ENCODE data around the gene VAC14.
A peak's percentile ranks its signal among the peaks of the same experiment; 100 is the strongest.

VAC14 gene

DNA sequence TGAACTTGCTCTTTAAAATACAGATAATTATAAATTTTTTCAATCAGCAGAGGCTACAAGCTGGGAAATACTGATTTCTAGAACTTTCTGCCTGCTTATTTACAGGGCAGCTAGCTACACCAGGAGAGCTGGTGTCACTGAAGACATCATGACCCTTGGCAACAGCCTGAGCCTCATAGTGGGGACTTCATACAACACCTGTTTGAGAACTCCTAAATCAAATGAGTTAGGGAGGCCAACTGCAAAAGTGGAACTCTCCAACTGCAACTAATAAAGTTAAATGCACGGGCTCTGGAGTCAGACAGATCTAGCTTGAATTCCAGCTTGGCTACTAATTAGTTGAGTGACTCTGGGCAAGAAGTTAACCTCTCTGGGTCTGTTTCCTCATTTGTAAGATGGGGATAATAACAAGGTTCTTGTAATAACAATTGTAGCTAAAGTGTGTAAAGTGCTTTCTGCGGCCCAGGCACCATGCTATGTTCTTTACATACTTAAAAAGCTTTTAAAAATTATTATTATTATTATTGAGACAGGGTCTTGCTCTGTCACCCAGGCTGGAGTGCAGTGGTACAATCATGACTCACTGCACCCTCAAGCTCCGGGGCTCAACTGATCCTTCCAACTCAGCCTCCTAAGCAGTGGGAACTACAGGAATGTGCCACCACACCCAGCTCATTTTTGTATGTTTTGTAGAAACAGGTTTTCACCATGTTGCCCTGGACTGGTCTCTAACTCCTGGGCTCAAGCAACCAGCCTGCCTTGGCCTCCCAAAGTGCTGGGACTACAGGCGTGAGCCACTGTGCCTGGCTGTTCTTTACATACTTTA is 33.4 kb downstream of the VAC14 start:
- no peak overlapping the region for H3K4me2 ChIP-seq (ENCODE audit: low read length)

GRCh38 chr16:70766658-70767057 is 34.3 kb downstream of the VAC14 start:
- Histone ChIP-seq H3K4me3 (ENCODE audit: low read depth, low read length) (no peak overlapping the region), H3K4ac (ENCODE audit: low read depth, low read length) (no peak overlapping the region), H2AFZ (ENCODE audit: insufficient read depth, low read length, poor library complexity) (no peak overlapping the region), H2AK5ac (ENCODE audit: low read length) (no peak overlapping the region), H3K79me1 (ENCODE audit: low read length) (peaks cover 4% of the 10 kb centered on the region), H3K79me2 (ENCODE audit: control insufficient read depth, insufficient read depth, low read length, poor library complexity) (no peaks in the 10 kb centered on the region), H2BK12ac (ENCODE audit: low read length) (no peak overlapping the region), H3K27ac (ENCODE audit: low read depth, low read length) (no peak overlapping the region), H3K27me3 (ENCODE audit: insufficient read depth, low read length) (no peaks in the 10 kb centered on the region), H3K9ac (ENCODE audit: low read length) (no peak overlapping the region), H4K8ac (ENCODE audit: low read depth, low read length) (no peak overlapping the region), H3K9me3 (ENCODE audit: insufficient read depth, low read depth, low read length) (no peaks in the 10 kb centered on the region), H3K14ac (ENCODE audit: low read length) (no peak overlapping the region), H4K12ac (ENCODE audit: low read depth, low read length) (no peak overlapping the region), H4K91ac (ENCODE audit: low read depth, low read length) (no peak overlapping the region), H3K4me2 (ENCODE audit: low read length) (no peak overlapping the region), H2BK5ac (ENCODE audit: low read depth, low read length, poor library complexity) (no peak overlapping the region), H3K18ac (ENCODE audit: low read length) (no peak overlapping the region), H3K23ac (ENCODE audit: low read length) (no peak overlapping the region), H3K36me3 (ENCODE audit: control insufficient read depth in 1 of 2, insufficient read depth in 2 of 2, low read length in 2 of 2) (peaks cover 19 to 21% of the 10 kb centered on the region in 2 experiments), H3K4me1 (ENCODE audit: control insufficient read depth in 1 of 2, insufficient read depth in 2 of 2, low read length in 2 of 2) (peaks cover 6 to 9% of the 10 kb centered on the region in 2 experiments), H2BK120ac (ENCODE audit: insufficient read depth, low read length, poor library complexity) (no peak overlapping the region)
- no CpG with 5 or more reads among the region's 4 CpGs for WGBS (ENCODE audit: extremely low coverage, insufficient coverage, insufficient read length)
- DNase-seq = no peak

More for the DNA sequence above, 33.4 kb downstream of the VAC14 start:
- no peak overlapping the region for H2AFZ ChIP-seq (ENCODE audit: insufficient read depth, low read length, poor library complexity)
- H2AK5ac ChIP-seq (ENCODE audit: low read length) = no peak overlapping the region
- no peak overlapping the region for H3K4me3 ChIP-seq (ENCODE audit: low read depth, low read length)
- no peak overlapping the region for H3K4ac ChIP-seq (ENCODE audit: low read depth, low read length)
- no peak overlapping the region for H3K9ac ChIP-seq (ENCODE audit: low read length)
- no peaks in the 10 kb centered on the region for H3K79me2 ChIP-seq (ENCODE audit: control insufficient read depth, insufficient read depth, low read length, poor library complexity)
- H4K12ac ChIP-seq (ENCODE audit: low read depth, low read length) = no peak overlapping the region
- H2BK5ac ChIP-seq (ENCODE audit: low read depth, low read length, poor library complexity) = no peak overlapping the region
- no peak overlapping the region for H3K27ac ChIP-seq (ENCODE audit: low read depth, low read length)
- no peak overlapping the region for H3K14ac ChIP-seq (ENCODE audit: low read length)
- no peak overlapping the region for H2BK12ac ChIP-seq (ENCODE audit: low read length)
- H2BK120ac ChIP-seq (ENCODE audit: insufficient read depth, low read length, poor library complexity) = no peak overlapping the region
- no peak overlapping the region for H3K18ac ChIP-seq (ENCODE audit: low read length)
- no peaks in the 10 kb centered on the region for H3K9me3 ChIP-seq (ENCODE audit: insufficient read depth, low read depth, low read length)
- no peaks in the 10 kb centered on the region for H3K27me3 ChIP-seq (ENCODE audit: insufficient read depth, low read length)
- no CpG with 5 or more reads among the region's 4 CpGs for WGBS (ENCODE audit: extremely low coverage, insufficient coverage, insufficient read length)
- peaks cover 18 to 22% of the 10 kb centered on the region in 2 experiments for H3K36me3 ChIP-seq (ENCODE audit: control insufficient read depth in 1 of 2, insufficient read depth in 2 of 2, low read length in 2 of 2)
- no peak overlapping the region for H3K23ac ChIP-seq (ENCODE audit: low read length)
- no peak overlapping the region for H4K8ac ChIP-seq (ENCODE audit: low read depth, low read length)
- DNase-seq = peak; percentile 82 to 84
- H4K91ac ChIP-seq (ENCODE audit: low read depth, low read length) = no peak overlapping the region
- H3K4me1 ChIP-seq (ENCODE audit: control insufficient read depth in 1 of 2, insufficient read depth in 2 of 2, low read length in 2 of 2) = peaks cover 6 to 9% of the 10 kb centered on the region in 2 experiments
- H3K79me1 ChIP-seq (ENCODE audit: low read length) = peaks cover 4% of the 10 kb centered on the region

- Histone ChIP-seq H3K4me2 (ENCODE audit: low read length) (no peak overlapping the region), H3K4me3 (ENCODE audit: low read depth, low read length) (no peak overlapping the region), H3K23ac (ENCODE audit: low read length) (no peak overlapping the region), H3K4ac (ENCODE audit: low read depth, low read length) (no peak overlapping the region), H3K9ac (ENCODE audit: low read length) (no peak overlapping the region), H2AK5ac (ENCODE audit: low read length) (no peak overlapping the region), H3K18ac (ENCODE audit: low read length) (no peak overlapping the region), H3K36me3 (ENCODE audit: control insufficient read depth in 1 of 2, insufficient read depth in 2 of 2, low read length in 2 of 2) (peaks cover 19 to 22% of the 10 kb centered on the region in 2 experiments), H3K79me2 (ENCODE audit: control insufficient read depth, insufficient read depth, low read length, poor library complexity) (no peaks in the 10 kb centered on the region), H3K14ac (ENCODE audit: low read length) (no peak overlapping the region), H3K4me1 (ENCODE audit: control insufficient read depth in 1 of 2, insufficient read depth in 2 of 2, low read length in 2 of 2) (peaks cover 8 to 9% of the 10 kb centered on the region in 2 experiments), H2AFZ (ENCODE audit: insufficient read depth, low read length, poor library complexity) (no peak overlapping the region), H2BK12ac (ENCODE audit: low read length) (no peak overlapping the region), H3K27me3 (ENCODE audit: insufficient read depth, low read length) (no peaks in the 10 kb centered on the region), H4K8ac (ENCODE audit: low read depth, low read length) (no peak overlapping the region), H2BK120ac (ENCODE audit: insufficient read depth, low read length, poor library complexity) (no peak overlapping the region), H4K91ac (ENCODE audit: low read depth, low read length) (no peak overlapping the region), H4K12ac (ENCODE audit: low read depth, low read length) (no peak overlapping the region), H3K27ac (ENCODE audit: low read depth, low read length) (no peak overlapping the region), H2BK5ac (ENCODE audit: low read depth, low read length, poor library complexity) (no peak overlapping the region), H3K9me3 (ENCODE audit: insufficient read depth, low read depth, low read length) (no peaks in the 10 kb centered on the region), H3K79me1 (ENCODE audit: low read length) (peaks cover 4% of the 10 kb centered on the region)
- no CpG with 5 or more reads among the region's 8 CpGs for WGBS (ENCODE audit: extremely low coverage, insufficient coverage, insufficient read length)
- peak; percentile 83 to 84 for DNase-seq
Measured at GRCh38 chr16:70766176-70766575, 34.8 kb downstream of the VAC14 start.

DNA sequence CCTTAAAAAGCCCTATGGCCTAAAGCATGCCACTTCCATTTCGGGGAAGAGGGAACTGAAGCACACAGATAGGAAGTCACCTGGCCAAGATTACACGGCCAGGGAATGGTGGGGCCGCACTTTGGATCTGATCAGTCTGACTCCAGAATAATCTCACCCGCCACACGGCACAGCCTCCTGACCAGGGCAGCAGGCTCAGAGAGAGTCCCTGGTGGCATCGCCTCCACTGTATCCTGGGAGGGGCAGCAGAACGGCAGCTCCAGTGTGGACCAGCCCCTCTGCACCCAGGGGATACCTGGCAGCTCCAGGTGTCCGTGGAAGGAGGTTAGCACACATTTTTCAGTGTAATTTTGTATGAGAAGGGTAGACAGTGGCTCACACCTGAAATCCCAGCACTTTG is 35.5 kb downstream of the VAC14 start:
- no peak overlapping the region for H4K91ac ChIP-seq (ENCODE audit: low read depth, low read length)
- no CpG with 5 or more reads among the region's 8 CpGs for WGBS (ENCODE audit: extremely low coverage, insufficient coverage, insufficient read length)

More for the DNA sequence above, 35.5 kb downstream of the VAC14 start:
- no peak overlapping the region for H2BK120ac ChIP-seq (ENCODE audit: insufficient read depth, low read length, poor library complexity)
- no peak overlapping the region for H2BK5ac ChIP-seq (ENCODE audit: low read depth, low read length, poor library complexity)
- no peak overlapping the region for H3K4me3 ChIP-seq (ENCODE audit: low read depth, low read length)
- no peak overlapping the region for H3K4ac ChIP-seq (ENCODE audit: low read depth, low read length)
- no peak overlapping the region for H3K23ac ChIP-seq (ENCODE audit: low read length)
- no peak overlapping the region for H4K12ac ChIP-seq (ENCODE audit: low read depth, low read length)
- H3K27ac ChIP-seq (ENCODE audit: low read depth, low read length) = no peak overlapping the region
- H3K4me2 ChIP-seq (ENCODE audit: low read length) = no peak overlapping the region
- no peak overlapping the region for H2BK12ac ChIP-seq (ENCODE audit: low read length)
- DNase-seq = peak in 1 of 2 donors; percentile 44
- peaks cover 10% of the 10 kb centered on the region in 2 experiments for H3K4me1 ChIP-seq (ENCODE audit: control insufficient read depth in 1 of 2, insufficient read depth in 2 of 2, low read length in 2 of 2)
- H2AFZ ChIP-seq (ENCODE audit: insufficient read depth, low read length, poor library complexity) = no peak overlapping the region
- no peak overlapping the region for H2AK5ac ChIP-seq (ENCODE audit: low read length)
- peaks cover 19 to 22% of the 10 kb centered on the region in 2 experiments for H3K36me3 ChIP-seq (ENCODE audit: control insufficient read depth in 1 of 2, insufficient read depth in 2 of 2, low read length in 2 of 2)
- H3K79me2 ChIP-seq (ENCODE audit: control insufficient read depth, insufficient read depth, low read length, poor library complexity) = no peaks in the 10 kb centered on the region
- no peak overlapping the region for H3K18ac ChIP-seq (ENCODE audit: low read length)
- H3K9ac ChIP-seq (ENCODE audit: low read length) = no peak overlapping the region
- H3K27me3 ChIP-seq (ENCODE audit: insufficient read depth, low read length) = no peaks in the 10 kb centered on the region
- no peak overlapping the region for H4K8ac ChIP-seq (ENCODE audit: low read depth, low read length)
- H3K79me1 ChIP-seq (ENCODE audit: low read length) = peaks cover 4% of the 10 kb centered on the region
- H3K9me3 ChIP-seq (ENCODE audit: insufficient read depth, low read depth, low read length) = no peaks in the 10 kb centered on the region
- H3K14ac ChIP-seq (ENCODE audit: low read length) = no peak overlapping the region
